ENCODE measurements around the gene CLCN3. TPM values are rescaled to one million over a fixed set of nuclear protein-coding genes. Genes with fewer than 3 reads are reported as not detected.
"Not testable (repeated sequence)": the region's sequence is repeated elsewhere in the genome, so short reads cannot be mapped to it uniquely, and the experiment has no call there.

Gene CLCN3
- total RNA-seq, 2 donors from 2014 or later, result 22.4 to 40.5 TPM

GRCh38 chr4:169720529-169720928, 100.2 kb downstream of the CLCN3 start:
- Histone ChIP-seq H3K36me3 (replicated peaks in 1 of 2; ENCODE audit: insufficient read depth in 1 of 2, low read depth in 2 of 2) (no peaks in the 10 kb centered on the region), H3K4me1 (no peaks in the 10 kb centered on the region), H3K9me3 (no peaks in the 10 kb centered on the region), H3K4me3 (no peak overlapping the region), H3K27me3 (no peaks in the 10 kb centered on the region), H3K27ac (no peak overlapping the region)
- 84 to 85% methylated on average over 7 of the region's 7 CpGs for WGBS, 2 donors
- DNase-seq (no peak), ATAC-seq (no peak)
- intact Hi-C loops (cut with DNase I), result no loop called here
- no peak for TF ChIP-seq POLR2A (IDR thresholded peaks at IDR 0.05)
- TF ChIP-seq CTCF (IDR thresholded peaks at IDR 0.05), result no peak

GRCh38 chr4:169723207-169723965, 103.0 kb downstream of the CLCN3 start:
- Histone ChIP-seq H3K27me3 (no peaks in the 10 kb centered on the region), H3K4me3 (no peak overlapping the region), H3K4me1 (no peaks in the 10 kb centered on the region), H3K36me3 (replicated peaks in 1 of 2; ENCODE audit: insufficient read depth in 1 of 2, low read depth in 2 of 2) (no peaks in the 10 kb centered on the region), H3K27ac (no peak overlapping the region), H3K9me3 (no peaks in the 10 kb centered on the region)
- DNase-seq, result peak in 2 of 4 donors; percentile 12 to 22
- TF ChIP-seq POLR2A (IDR thresholded peaks at IDR 0.05) (no peak), CTCF (IDR thresholded peaks at IDR 0.05) (peak in 3 of 7 experiments; percentile 19 to 32 (median 25))
- no peak for ATAC-seq
- intact Hi-C loops (cut with DNase I), result no loop called here
- WGBS, 2 donors, result 79 to 81% methylated on average over 9 of the region's 9 CpGs

GRCh38 chr4:169724260-169724659, 103.9 kb downstream of the CLCN3 start:
- 80 to 88% methylated on average over 2 of the region's 2 CpGs for WGBS, 2 donors
- Histone ChIP-seq H3K4me3 (no peak overlapping the region), H3K4me1 (no peaks in the 10 kb centered on the region), H3K27me3 (no peaks in the 10 kb centered on the region), H3K27ac (no peak overlapping the region), H3K36me3 (replicated peaks in 1 of 2; ENCODE audit: insufficient read depth in 1 of 2, low read depth in 2 of 2) (no peaks in the 10 kb centered on the region), H3K9me3 (no peaks in the 10 kb centered on the region)
- intact Hi-C loops (cut with DNase I), result no loop called here
- TF ChIP-seq CTCF (IDR thresholded peaks at IDR 0.05), result no peak
- TF ChIP-seq POLR2A (IDR thresholded peaks at IDR 0.05), result no peak
- no peak for DNase-seq
- ATAC-seq, result no peak

- Histone ChIP-seq H3K27me3 (no peaks in the 10 kb centered on the region), H3K27ac (no peak overlapping the region), H3K4me1 (no peaks in the 10 kb centered on the region), H3K9me3 (no peaks in the 10 kb centered on the region), H3K4me3 (no peak overlapping the region), H3K36me3 (replicated peaks in 1 of 2; ENCODE audit: insufficient read depth in 1 of 2, low read depth in 2 of 2) (no peaks in the 10 kb centered on the region)
- ATAC-seq (no peak), DNase-seq (no peak)
- no peak for TF ChIP-seq CTCF (IDR thresholded peaks at IDR 0.05)
- intact Hi-C loops (cut with DNase I), result no loop called here
Measured at GRCh38 chr4:169727616-169728015, 107.2 kb downstream of the CLCN3 start.

- H3K27me3 ChIP-seq, result no peaks in the 10 kb centered on the region
- intact Hi-C loops (cut with DNase I), result no loop called here
- no peak for TF ChIP-seq CTCF (IDR thresholded peaks at IDR 0.05)
- no peak for TF ChIP-seq POLR2A (IDR thresholded peaks at IDR 0.05)
- H3K4me3 ChIP-seq, result no peak overlapping the region
- 80 to 87% methylated on average over 5 of the region's 5 CpGs for WGBS, 2 donors
- ATAC-seq (no peak), DNase-seq (no peak)
- H3K27ac ChIP-seq, result no peak overlapping the region
- H3K36me3 ChIP-seq (replicated peaks in 1 of 2; ENCODE audit: insufficient read depth in 1 of 2, low read depth in 2 of 2), result no peaks in the 10 kb centered on the region
- H3K4me1 ChIP-seq, result no peaks in the 10 kb centered on the region
- H3K9me3 ChIP-seq, result no peaks in the 10 kb centered on the region
Measured at GRCh38 chr4:169730564-169730963, 110.2 kb downstream of the CLCN3 start.

GRCh38 chr4:169738604-169739003, 118.2 kb downstream of the CLCN3 start:
- H3K27ac ChIP-seq; H3K4me3 ChIP-seq; DNase-seq; H3K27me3 ChIP-seq; H3K36me3 ChIP-seq (replicated peaks in 1 of 2; ENCODE audit: insufficient read depth in 1 of 2, low read depth in 2 of 2); intact Hi-C loops (cut with DNase I); H3K9me3 ChIP-seq; ATAC-seq; H3K4me1 ChIP-seq: not testable (repeated sequence)
